OCI-LY3 (cell line): Measurements from ENCODE around the gene TMPRSS3.

Experiments used
- H2AFZ ChIP-seq: fragments of 200-600, 300-600 bp; shearing (Covaris generic); 2 replicates; pipeline ENCODE4 v1.6.0; 2014; ENCODE audit warnings: antibody characterized with exemption, low read depth, low read length
- H3K27ac ChIP-seq: fragments of 200-600, 300-600 bp; sonication (generic); 2 replicates; pipeline ENCODE4 v1.5.1; 2014; ENCODE audit warnings: mild to moderate bottlenecking, low read length, moderate library complexity, mixed read lengths
- H3K27me3 ChIP-seq: fragments of 200-600, 300-600 bp; sonication (generic); 2 replicates; pipeline ENCODE4 v1.6.1; 2014; ENCODE audit warnings: low read depth, low read length, mixed read lengths
- H3K36me3 ChIP-seq: fragments of 200-600, 300-600 bp; sonication (generic); replicated peaks from 2 replicates; pipeline ENCODE3; 2014; ENCODE audit warnings: low read depth, low read length, mixed read lengths
- H3K4me1 ChIP-seq: fragments of 300-600, 200-600 bp; sonication (generic); 2 replicates; pipeline ENCODE4 v1.6.1; 2014; ENCODE audit warnings: low read length, mixed read lengths
- H3K4me2 ChIP-seq: fragments of 200-600, 300-600 bp; sonication (generic); 2 replicates; pipeline ENCODE4 v1.6.1; 2014; ENCODE audit warnings: low read length, mixed read lengths
- H3K4me3 ChIP-seq: fragments of 300-600, 200-600 bp; sonication (generic); 2 replicates; pipeline ENCODE4 v1.5.1; 2014; ENCODE audit warnings: antibody characterized with exemption, mild to moderate bottlenecking, low read length, moderate library complexity
- H3K79me2 ChIP-seq: fragments of 300-600, 200-600 bp; shearing (Covaris generic); 2 replicates; pipeline ENCODE4 v1.6.1; 2014; ENCODE audit warnings: mild to moderate bottlenecking, low read length, mixed read lengths
- H3K9ac ChIP-seq: fragments of 300-600, 200-600 bp; shearing (Covaris generic); 2 replicates; pipeline ENCODE4 v1.6.0; 2014; ENCODE audit warnings: mild to moderate bottlenecking, low read length, moderate library complexity
- H3K9me3 ChIP-seq: fragments of 200-600, 300-600 bp; shearing (Covaris generic); 2 replicates; pipeline ENCODE4 v1.6.1; 2014; ENCODE audit warnings: low read length, mixed read lengths; ENCODE audit not compliant: insufficient read depth
- H4K20me1 ChIP-seq: fragments of 200-600, 300-600 bp; sonication (generic); 2 replicates; pipeline ENCODE4 v1.6.1; 2016; ENCODE audit warnings: low read length, mixed read lengths; ENCODE audit not compliant: insufficient read depth
- EZH2phosphoT487 ChIP-seq: fragments of 200-600 bp; shearing (Covaris generic); IDR thresholded peaks from 2 replicates; pipeline ENCODE4 v1.6.1; 2018; ENCODE audit warnings: antibody characterized with exemption, mixed run types, low read depth
- TF ChIP-seq, protein P1 (sequence below): fragments of 200-600, 300-600 bp; sonication (generic); IDR thresholded peaks from 2 replicates; pipeline ENCODE4 v1.5.1; 2014; ENCODE audit warnings: antibody characterized with exemption, low read length, low read depth

Gene TMPRSS3

DNA sequence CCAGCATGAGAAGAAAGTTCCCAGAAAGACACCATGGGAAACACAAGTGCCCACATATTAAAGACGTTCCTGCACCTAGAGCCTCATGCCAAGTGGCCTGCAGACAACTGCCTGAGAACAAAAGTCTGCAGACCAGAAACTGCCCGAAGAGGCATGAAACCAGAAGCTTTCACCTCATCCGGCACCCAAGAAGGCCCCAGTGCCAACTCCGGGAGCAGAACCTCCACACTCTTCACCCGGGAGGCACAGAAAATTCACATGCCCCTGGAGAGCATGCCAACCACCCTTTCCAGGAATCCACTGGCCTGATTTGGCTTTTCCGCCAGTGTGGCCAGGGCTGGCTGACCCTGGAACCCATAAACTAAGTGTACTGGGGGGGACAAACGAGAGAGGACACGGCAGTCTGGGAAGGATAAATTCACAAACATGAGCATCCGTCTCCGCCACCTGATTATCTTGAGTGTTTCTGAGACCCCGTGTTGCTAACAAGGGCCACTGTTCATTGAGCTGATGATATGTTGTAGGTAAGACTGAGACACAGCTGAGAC lies 51.8 kb downstream of the TMPRSS3 start:
- Histone ChIP-seq H3K9me3 (no peaks in the 10 kb centered on the region), H3K4me1 (peaks cover 7% of the 10 kb centered on the region), H3K27ac (no peak overlapping the region), H3K4me2 (no peak overlapping the region), H4K20me1 (no peaks in the 10 kb centered on the region), H3K36me3 (no peaks in the 10 kb centered on the region), H2AFZ (no peak overlapping the region), H3K27me3 (no peaks in the 10 kb centered on the region), H3K9ac (no peak overlapping the region), H3K4me3 (no peak overlapping the region), H3K79me2 (no peaks in the 10 kb centered on the region)
- TF ChIP-seq, protein P1, sequence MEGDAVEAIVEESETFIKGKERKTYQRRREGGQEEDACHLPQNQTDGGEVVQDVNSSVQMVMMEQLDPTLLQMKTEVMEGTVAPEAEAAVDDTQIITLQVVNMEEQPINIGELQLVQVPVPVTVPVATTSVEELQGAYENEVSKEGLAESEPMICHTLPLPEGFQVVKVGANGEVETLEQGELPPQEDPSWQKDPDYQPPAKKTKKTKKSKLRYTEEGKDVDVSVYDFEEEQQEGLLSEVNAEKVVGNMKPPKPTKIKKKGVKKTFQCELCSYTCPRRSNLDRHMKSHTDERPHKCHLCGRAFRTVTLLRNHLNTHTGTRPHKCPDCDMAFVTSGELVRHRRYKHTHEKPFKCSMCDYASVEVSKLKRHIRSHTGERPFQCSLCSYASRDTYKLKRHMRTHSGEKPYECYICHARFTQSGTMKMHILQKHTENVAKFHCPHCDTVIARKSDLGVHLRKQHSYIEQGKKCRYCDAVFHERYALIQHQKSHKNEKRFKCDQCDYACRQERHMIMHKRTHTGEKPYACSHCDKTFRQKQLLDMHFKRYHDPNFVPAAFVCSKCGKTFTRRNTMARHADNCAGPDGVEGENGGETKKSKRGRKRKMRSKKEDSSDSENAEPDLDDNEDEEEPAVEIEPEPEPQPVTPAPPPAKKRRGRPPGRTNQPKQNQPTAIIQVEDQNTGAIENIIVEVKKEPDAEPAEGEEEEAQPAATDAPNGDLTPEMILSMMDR = no peak

DNA sequence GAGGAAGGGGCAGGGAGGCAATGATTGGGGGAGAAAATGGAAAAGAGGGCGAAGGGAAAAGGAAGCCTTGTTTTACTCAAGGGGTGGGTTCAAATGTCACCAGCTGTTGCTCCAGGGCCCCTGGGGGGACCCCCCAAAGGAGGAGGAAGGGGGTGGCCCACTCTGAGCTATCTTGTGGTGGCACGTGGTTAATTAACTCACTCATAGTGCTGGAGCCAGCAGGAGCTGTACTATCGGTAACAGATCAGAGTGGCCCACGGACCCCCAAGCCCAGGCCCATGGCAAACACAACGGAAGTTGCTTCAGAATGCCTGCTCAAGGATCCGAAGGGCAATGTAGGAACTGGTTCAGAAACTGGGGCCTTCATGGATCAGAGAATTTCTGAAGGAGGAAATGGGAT lies 52.3 kb downstream of the TMPRSS3 start:
- no peaks in the 10 kb centered on the region for H3K36me3 ChIP-seq
- no peak overlapping the region for H3K4me3 ChIP-seq
- TF ChIP-seq EZH2phosphoT487 = no peak
- TF ChIP-seq, protein P1 = no peak
- H2AFZ ChIP-seq = no peak overlapping the region
- H3K79me2 ChIP-seq = no peaks in the 10 kb centered on the region
- H3K4me2 ChIP-seq = no peak overlapping the region
- no peak overlapping the region for H3K27ac ChIP-seq
- no peaks in the 10 kb centered on the region for H3K27me3 ChIP-seq
- no peaks in the 10 kb centered on the region for H3K9me3 ChIP-seq
- H4K20me1 ChIP-seq = no peaks in the 10 kb centered on the region
- no peak overlapping the region for H3K9ac ChIP-seq
- peaks cover 11% of the 10 kb centered on the region for H3K4me1 ChIP-seq

DNA sequence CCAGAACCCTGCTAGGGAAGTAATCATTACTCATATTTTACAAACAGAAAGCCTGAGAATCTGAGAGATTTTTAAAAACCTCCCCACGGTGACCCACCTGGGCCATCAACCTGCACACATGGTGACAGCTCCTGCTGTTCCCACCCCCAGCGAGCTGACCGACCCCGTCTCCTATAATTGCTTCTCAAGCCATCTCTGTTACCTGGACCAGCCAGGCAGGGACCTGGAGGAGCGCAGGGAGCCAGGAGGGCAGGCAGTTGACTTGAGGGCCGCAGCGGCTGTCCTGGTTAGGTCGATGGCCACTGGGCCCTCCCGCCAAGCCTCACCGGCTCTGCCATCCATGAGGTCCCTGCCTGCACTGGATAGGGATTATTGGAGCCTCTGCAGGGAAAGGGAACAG lies 52.8 kb downstream of the TMPRSS3 start:
- TF ChIP-seq EZH2phosphoT487 = no peak
- Histone ChIP-seq H3K4me3 (no peak overlapping the region), H3K4me1 (peaks cover 16% of the 10 kb centered on the region), H4K20me1 (no peaks in the 10 kb centered on the region), H3K4me2 (no peak overlapping the region), H3K79me2 (no peaks in the 10 kb centered on the region), H3K27ac (no peak overlapping the region), H2AFZ (no peak overlapping the region), H3K9me3 (no peaks in the 10 kb centered on the region), H3K36me3 (no peaks in the 10 kb centered on the region), H3K27me3 (no peaks in the 10 kb centered on the region), H3K9ac (no peak overlapping the region)

- Histone ChIP-seq H3K4me2 (no peak overlapping the region), H3K79me2 (no peaks in the 10 kb centered on the region), H4K20me1 (no peaks in the 10 kb centered on the region), H3K9ac (no peak overlapping the region), H3K9me3 (no peaks in the 10 kb centered on the region), H3K27me3 (peaks cover 3% of the 10 kb centered on the region; the same call in 1 of the 2 replicates), H3K36me3 (no peaks in the 10 kb centered on the region), H3K4me3 (no peak overlapping the region), H2AFZ (no peak overlapping the region), H3K27ac (no peak overlapping the region), H3K4me1 (peaks cover 18% of the 10 kb centered on the region)
- TF ChIP-seq EZH2phosphoT487 = no peak
- TF ChIP-seq, protein P1 = no peak
These were observed 53.9 kb downstream of the TMPRSS3 start for GRCh38 chr21:42341776-42342542.
